CD4-positive, alpha-beta memory T cell (primary cell): Measurements from ENCODE around the gene RFNG. TPM values are rescaled to one million over a fixed set of nuclear protein-coding genes. Genes with fewer than 3 reads are reported as not detected.

ENCODE experiments used
- CTCF ChIA-PET: fragments of 350-600 bp; sonication (Branson Sonifier 250); formaldehyde crosslinking; loops from one replicate; lab custom pipeline; 2021; ENCODE audit warnings: inconsistent platforms; ENCODE audit not compliant: partially characterized antibody; lab: Charles Lee
- POLR2A ChIA-PET: fragments of 350-600 bp; sonication (Branson Sonifier 250); formaldehyde crosslinking; loops from one replicate; lab custom pipeline; 2021; ENCODE audit not compliant: partially characterized antibody; lab: Charles Lee
- DNase-seq, 5 donors: peaks; one replicate each; pipeline versions ENCODE4 v3.0.0 to v3.0.0-alpha.2; 2020 to 2022; ENCODE audit warnings: mixed read lengths in 1 of 5
- H3K27ac ChIP-seq: one replicate; pipeline ENCODE4 v1.7.0; 2013; ENCODE audit warnings: low read depth, low read length
- H3K27me3 ChIP-seq: 2 replicates; pipeline ENCODE4 v1.7.0; 2013; ENCODE audit warnings: mild to moderate bottlenecking, low read length, moderate library complexity; ENCODE audit not compliant: insufficient read depth
- H3K36me3 ChIP-seq: 2 replicates; pipeline ENCODE4 v1.7.0; 2013; ENCODE audit warnings: mild to moderate bottlenecking, low read length, moderate library complexity; ENCODE audit not compliant: insufficient read depth
- H3K4me1 ChIP-seq: 2 replicates; pipeline ENCODE4 v1.7.0; 2013; ENCODE audit warnings: mild to moderate bottlenecking, low read length, moderate library complexity; ENCODE audit not compliant: insufficient read depth
- H3K4me3 ChIP-seq, 2 donors: one replicate each; pipeline ENCODE4 v1.7.0; 2013; ENCODE audit warnings: low read length in 2 of 2, mild to moderate bottlenecking in 1 of 2
- H3K9me3 ChIP-seq, 2 donors: one replicate each; pipeline ENCODE4 v1.7.0; 2013; ENCODE audit warnings: low read length in 2 of 2, control low read depth in 1 of 2; ENCODE audit not compliant: control insufficient read depth in 1 of 2
- H3K27ac Mint-ChIP-seq, 7 donors: one replicate each; pipeline ENCODE4 v1.8.0; 2020 to 2021; ENCODE audit warnings: mixed read lengths in 7 of 7, mild to moderate bottlenecking in 6 of 7, inconsistent platforms in 3 of 7, moderate library complexity in 3 of 7
- H3K27me3 Mint-ChIP-seq, 2 donors: one replicate each; pipeline ENCODE4 v1.8.0; 2020 to 2021; ENCODE audit warnings: mixed read lengths in 2 of 2
- H3K36me3 Mint-ChIP-seq, 2 donors: one replicate each; pipeline ENCODE4 v1.8.0; 2020 to 2021; ENCODE audit warnings: mixed read lengths in 2 of 2, inconsistent platforms in 1 of 2, mild to moderate bottlenecking in 1 of 2
- H3K4me1 Mint-ChIP-seq, 4 donors: one replicate each; pipeline ENCODE4 v1.8.0; 2020 to 2021; ENCODE audit warnings: mixed read lengths in 4 of 4, mild to moderate bottlenecking in 1 of 4
- H3K4me3 Mint-ChIP-seq, 8 donors: one replicate each; pipeline ENCODE4 v1.8.0; 2020 to 2021; ENCODE audit warnings: mixed read lengths in 8 of 8, mild to moderate bottlenecking in 7 of 8, moderate library complexity in 6 of 8, inconsistent platforms in 3 of 8
- H3K9me3 Mint-ChIP-seq, 8 donors: one replicate each; pipeline ENCODE4 v1.8.0; 2020 to 2021; ENCODE audit warnings: mixed read lengths in 8 of 8, mild to moderate bottlenecking in 5 of 8, inconsistent platforms in 3 of 8, moderate library complexity in 1 of 8
- intact Hi-C: fragments of 100-400 bp; cut with micrococcal nuclease; formaldehyde crosslinking; loops from one replicate; pipeline ENCODE4 v1.15.1; 2023
- polyA plus RNA-seq, 2 donors: library from polyadenylated mRNA; unstranded; fragments of 300-500 nt; fragmentation: Illumina TruSeq; gene quantifications; one replicate each; pipeline ENCODE4 v1.2.3, GENCODE V29; 2021
- total RNA-seq, 2 experiments: library from RNA; stranded (reverse); gene quantifications; one replicate each; pipeline ENCODE4 v1.2.3, GENCODE V29; 2021

The RFNG gene
- total and polyA plus RNA-seq, 4 experiments from 2014 or later = 6.2 to 44.0 (median 22.9) TPM

DNA sequence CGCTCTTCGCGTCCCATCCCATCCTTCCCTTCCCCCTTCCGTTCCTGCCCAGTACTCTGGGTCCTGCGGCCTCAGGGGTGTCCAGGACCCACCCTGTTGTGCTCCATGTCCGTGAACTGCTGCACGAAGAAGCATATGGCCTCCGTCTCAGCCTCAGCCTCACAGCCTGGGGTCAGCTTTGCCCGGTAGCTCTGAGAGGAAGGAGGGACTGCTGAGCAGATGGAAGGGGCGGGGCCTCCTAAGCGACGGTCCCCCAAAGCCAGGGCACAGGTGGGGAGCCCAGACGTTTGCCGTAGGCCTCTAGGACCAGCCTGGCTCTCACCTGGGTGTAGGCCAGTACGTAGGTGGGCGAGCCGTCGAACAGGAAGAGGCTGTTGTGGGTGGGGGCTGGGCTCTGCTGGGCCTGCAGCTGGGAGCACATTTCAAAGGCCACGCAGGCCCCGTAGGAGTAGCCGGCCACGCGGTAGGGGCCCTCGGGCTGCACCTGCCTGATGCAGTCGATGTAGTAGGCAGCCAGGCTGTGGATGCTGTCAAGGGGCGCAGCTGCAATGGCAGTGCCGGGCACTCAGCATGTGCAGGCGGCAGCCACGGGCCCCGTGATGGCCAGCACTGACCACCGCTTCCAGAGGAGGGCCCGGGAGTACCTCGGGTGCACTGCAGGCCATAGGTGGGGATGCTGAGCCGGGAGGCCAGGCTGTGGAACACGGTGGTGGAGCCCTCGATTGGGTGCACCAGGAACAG, 28.6 kb upstream of the RFNG start:
- Mint-ChIP-seq H3K27me3 (no peaks in the 10 kb centered on the region), H3K9me3 (peaks cover 0 to 4% (median 0%) of the 10 kb centered on the region in 8 donors), H3K4me1 (no peaks in the 10 kb centered on the region), H3K4me3 (no peak overlapping the region), H3K36me3 (peaks cover 7 to 15% of the 10 kb centered on the region in 2 donors), H3K27ac (peak overlapping the region in 1 of 7 donors; percentile 46)
- Histone ChIP-seq H3K27me3 (no peaks in the 10 kb centered on the region), H3K4me1 (no peaks in the 10 kb centered on the region), H3K4me3 (no peak overlapping the region), H3K36me3 (peaks cover 21% of the 10 kb centered on the region), H3K9me3 (no peaks in the 10 kb centered on the region), H3K27ac (no peak overlapping the region)
- intact Hi-C loops = no loop called here
- no peak for DNase-seq
- CTCF ChIA-PET = no interaction called here
- POLR2A ChIA-PET = interaction anchor here (1.1 kb wide), 1 partner anchor 15 kb away, joined by 3 read pairs; the partner anchor contains the start of gene DUS1L

DNA sequence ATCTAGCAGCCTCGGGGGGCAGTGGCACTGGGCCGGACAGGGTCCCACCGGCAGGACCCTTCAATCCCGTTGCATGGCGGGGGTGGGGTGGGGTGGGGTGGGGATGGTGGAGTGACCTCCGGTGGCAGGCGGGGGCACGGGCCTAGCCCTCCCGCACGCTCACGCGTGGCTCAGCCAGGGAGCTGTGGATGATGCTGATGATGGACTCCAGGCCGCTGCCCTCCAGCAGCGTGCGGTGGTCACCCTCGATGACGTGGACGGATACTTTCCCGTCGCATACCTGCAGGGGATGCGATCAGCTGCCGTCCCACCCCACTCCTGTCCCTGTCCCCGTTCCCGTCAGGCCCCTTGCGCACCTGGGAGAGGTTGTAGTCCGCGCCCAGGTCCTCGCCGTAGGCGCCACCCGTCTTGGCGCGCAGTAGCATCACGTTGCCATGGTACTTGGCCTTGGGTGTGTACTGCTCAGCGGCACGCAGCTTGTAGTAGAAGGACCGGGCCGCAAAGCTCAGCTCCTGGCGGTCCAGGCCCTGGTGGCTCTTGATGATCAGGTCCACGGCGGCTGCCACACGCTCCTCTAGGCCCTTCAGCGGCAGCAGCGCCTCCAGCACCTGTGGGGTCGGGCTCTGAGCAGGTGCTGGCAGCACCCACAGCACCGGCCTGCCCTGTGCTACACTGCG, 27.5 kb upstream of the RFNG start:
- no peaks in the 10 kb centered on the region for H3K27me3 Mint-ChIP-seq
- peak overlapping the region in 1 of 7 donors; percentile 46 for H3K27ac Mint-ChIP-seq
- Histone ChIP-seq H3K9me3 (no peaks in the 10 kb centered on the region), H3K4me3 (no peak overlapping the region), H3K27ac (no peak overlapping the region), H3K27me3 (no peaks in the 10 kb centered on the region), H3K4me1 (no peaks in the 10 kb centered on the region), H3K36me3 (peaks cover 20% of the 10 kb centered on the region)
- CTCF ChIA-PET = no interaction called here
- peaks cover 0 to 4% (median 0%) of the 10 kb centered on the region in 8 donors for H3K9me3 Mint-ChIP-seq
- H3K36me3 Mint-ChIP-seq = peaks cover 7 to 11% of the 10 kb centered on the region in 2 donors
- intact Hi-C loops = no loop called here
- POLR2A ChIA-PET = no interaction called here
- H3K4me3 Mint-ChIP-seq = no peak overlapping the region
- H3K4me1 Mint-ChIP-seq = no peaks in the 10 kb centered on the region
- no peak for DNase-seq

DNA sequence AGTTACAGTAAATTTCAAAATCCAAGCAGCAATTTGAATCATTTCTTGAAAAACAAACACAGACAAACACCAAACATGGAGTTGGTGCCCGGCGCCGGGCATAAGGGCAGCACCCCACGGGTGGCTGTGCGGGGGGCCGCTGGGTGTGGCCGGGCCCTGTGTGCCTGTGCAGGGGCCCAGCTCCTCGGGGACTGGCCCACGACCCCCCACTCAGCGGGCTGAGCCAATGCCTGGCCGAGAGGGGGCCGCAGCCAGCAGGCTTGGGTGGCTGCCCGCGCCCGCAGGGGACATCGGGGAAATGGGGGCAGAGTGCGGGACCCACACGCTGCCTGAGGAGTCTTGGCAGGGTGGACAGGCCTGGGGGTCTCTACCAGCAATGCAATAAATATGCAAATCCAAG, 26.8 kb upstream of the RFNG start:
- Mint-ChIP-seq H3K36me3 (peaks cover 7 to 10% of the 10 kb centered on the region in 2 donors), H3K27ac (no peak overlapping the region), H3K9me3 (peaks cover 0 to 4% (median 0%) of the 10 kb centered on the region in 8 donors), H3K4me1 (no peaks in the 10 kb centered on the region), H3K27me3 (no peaks in the 10 kb centered on the region), H3K4me3 (no peak overlapping the region)
- CTCF ChIA-PET = no interaction called here
- POLR2A ChIA-PET = no interaction called here
- intact Hi-C loops = no loop called here
- Histone ChIP-seq H3K9me3 (no peaks in the 10 kb centered on the region), H3K36me3 (peaks cover 14% of the 10 kb centered on the region), H3K4me1 (no peaks in the 10 kb centered on the region), H3K4me3 (no peak overlapping the region), H3K27ac (no peak overlapping the region), H3K27me3 (no peaks in the 10 kb centered on the region)
- DNase-seq = no peak

DNA sequence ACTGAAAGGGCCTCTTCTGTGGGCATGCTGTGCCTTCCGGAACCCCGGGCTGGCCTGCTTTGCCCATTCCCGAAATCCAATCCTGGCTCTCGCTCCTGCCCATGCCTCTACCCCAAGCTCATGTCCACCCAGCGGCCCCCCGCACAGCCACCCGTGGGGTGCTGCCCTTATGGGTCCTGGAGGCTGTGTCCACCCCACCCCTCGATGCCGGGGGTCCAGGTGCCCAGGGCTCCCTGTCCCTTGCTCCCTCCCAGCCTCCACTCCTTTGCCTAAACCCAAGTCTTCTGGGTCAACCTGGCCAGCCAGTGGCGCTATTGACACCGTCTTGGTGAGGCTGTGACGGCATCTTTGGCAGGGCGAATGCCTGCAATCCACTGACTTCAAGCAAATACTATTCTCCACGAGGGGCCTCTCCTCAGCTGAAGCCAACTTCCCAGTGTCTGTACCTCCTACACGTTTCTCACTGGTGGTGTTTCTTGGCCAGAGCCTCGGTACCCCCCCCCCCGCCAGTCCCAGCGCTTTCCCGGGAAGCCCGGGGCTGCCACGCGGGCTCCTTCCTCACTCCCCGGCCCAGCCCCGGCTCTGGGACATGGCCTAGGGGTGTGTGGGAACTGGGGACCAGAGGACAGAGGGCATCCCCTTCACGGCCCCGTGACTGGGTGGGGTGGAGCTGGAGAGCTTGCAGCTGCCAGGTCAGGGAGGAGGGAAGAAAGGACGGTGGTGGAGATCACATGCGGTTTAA, 26.2 kb upstream of the RFNG start:
- Histone ChIP-seq H3K4me1 (no peaks in the 10 kb centered on the region), H3K36me3 (peaks cover 11% of the 10 kb centered on the region), H3K27ac (no peak overlapping the region), H3K9me3 (no peaks in the 10 kb centered on the region), H3K4me3 (no peak overlapping the region), H3K27me3 (no peaks in the 10 kb centered on the region)
- no peaks in the 10 kb centered on the region for H3K4me1 Mint-ChIP-seq
- peaks cover 0 to 4% (median 0%) of the 10 kb centered on the region in 8 donors for H3K9me3 Mint-ChIP-seq
- POLR2A ChIA-PET = interaction anchor here (0.8 kb wide), 1 partner anchor 20 kb away, joined by 3 read pairs; the partner anchor contains the start of gene FASN
- no peaks in the 10 kb centered on the region for H3K27me3 Mint-ChIP-seq
- peak overlapping the region in 1 of 7 donors; percentile 27 for H3K27ac Mint-ChIP-seq
- H3K36me3 Mint-ChIP-seq = peaks cover 3 to 6% of the 10 kb centered on the region in 2 donors
- intact Hi-C loops = no loop called here
- no peak for DNase-seq
- H3K4me3 Mint-ChIP-seq = no peak overlapping the region
- CTCF ChIA-PET = no interaction called here

DNA sequence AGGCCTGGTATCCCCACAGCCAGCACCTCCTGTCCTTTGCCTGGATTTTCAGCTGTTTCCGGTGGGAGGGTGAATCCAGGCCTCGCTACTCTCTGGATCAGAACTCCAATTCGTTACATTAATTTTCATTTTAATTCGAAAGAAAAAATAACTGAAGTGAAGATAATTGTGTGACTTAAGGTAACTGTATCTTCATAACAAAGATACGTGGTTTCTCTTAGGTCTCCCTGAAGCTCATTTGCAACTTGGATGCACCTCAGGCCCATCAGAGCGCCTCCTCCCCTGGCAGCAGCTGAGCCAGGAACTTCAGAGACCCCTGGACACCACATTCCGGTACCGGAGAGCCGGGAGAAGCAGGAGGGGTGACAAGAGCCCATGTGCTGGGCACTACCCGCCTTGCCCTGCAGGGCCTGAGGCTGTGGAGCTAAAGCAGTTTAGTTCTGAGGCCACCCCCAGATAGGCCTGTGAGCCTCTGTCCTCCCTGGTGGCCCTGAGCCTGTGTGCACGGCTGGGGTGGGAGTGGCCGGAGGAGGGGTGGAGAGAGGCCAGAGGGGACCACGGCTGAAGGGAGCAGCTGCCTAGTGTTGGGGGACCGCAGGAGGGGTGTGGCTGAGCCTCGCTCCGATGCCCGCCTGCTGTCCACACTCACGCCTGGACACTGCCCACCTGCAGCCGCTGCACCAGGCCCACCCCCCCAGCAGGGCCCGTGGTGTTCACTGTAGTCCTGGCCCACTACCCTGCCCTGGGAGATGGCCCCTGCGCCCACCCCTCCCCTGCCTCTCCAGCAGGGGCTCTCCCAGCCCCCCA, 25.4 kb upstream of the RFNG start:
- POLR2A ChIA-PET = interaction anchor here (0.8 kb wide), 1 partner anchor 21 kb away, joined by 3 read pairs; the partner anchor contains the start of gene FASN
- H3K9me3 Mint-ChIP-seq = peaks cover 0 to 4% (median 0%) of the 10 kb centered on the region in 8 donors

DNA sequence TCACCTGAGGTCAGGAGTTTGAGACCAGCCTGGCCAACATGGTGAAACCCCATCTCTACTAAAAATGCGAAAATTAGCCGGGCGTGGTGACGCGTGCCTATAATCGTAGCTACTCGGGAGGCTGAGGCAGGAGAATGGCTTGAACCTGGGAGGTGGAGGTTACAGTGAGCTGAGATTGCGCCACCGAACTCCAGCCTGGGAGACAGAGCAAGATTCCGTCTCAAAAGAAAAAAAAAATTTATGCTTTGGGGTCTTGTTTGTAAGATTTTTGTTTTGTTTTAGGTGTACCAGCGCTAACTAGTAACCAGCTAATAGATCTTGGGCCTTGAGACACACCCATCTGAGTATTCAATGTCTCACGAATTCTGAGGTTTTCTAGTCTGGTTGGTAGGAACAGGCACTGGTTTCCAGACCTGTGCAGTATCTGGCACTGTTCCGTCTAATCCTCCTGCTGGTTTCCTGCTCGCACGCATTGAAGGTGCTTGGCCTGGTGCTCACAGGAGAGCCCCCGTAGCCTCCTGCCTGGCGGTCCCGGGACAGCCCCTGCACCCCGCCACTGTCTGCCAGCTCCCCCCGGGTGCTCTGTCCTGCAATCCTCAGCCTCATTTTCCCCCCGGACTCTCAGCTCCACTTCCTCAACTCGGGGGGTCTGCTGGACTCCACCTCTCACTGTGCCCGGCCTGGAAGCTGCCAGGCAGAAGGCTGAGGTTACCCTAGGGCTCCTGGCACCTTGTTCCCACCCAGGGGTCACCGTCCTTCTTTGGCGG, 24.6 kb upstream of the RFNG start:
- H3K4me1 Mint-ChIP-seq = no peaks in the 10 kb centered on the region
- peaks cover 3 to 6% of the 10 kb centered on the region in 2 donors for H3K36me3 Mint-ChIP-seq
- H3K9me3 ChIP-seq = no peaks in the 10 kb centered on the region
- ChIA-PET CTCF (no interaction called here), POLR2A (no interaction called here)
- intact Hi-C loops = no loop called here
- H3K4me1 ChIP-seq = no peaks in the 10 kb centered on the region
- H3K36me3 ChIP-seq = peaks cover 6% of the 10 kb centered on the region
- peaks cover 0 to 4% (median 0%) of the 10 kb centered on the region in 8 donors for H3K9me3 Mint-ChIP-seq
- H3K27ac ChIP-seq = no peak overlapping the region
- H3K4me3 Mint-ChIP-seq = no peak overlapping the region
- H3K27me3 ChIP-seq = no peaks in the 10 kb centered on the region
- H3K4me3 ChIP-seq = no peak overlapping the region
- no peak for DNase-seq
- peak overlapping the region in 1 of 7 donors; percentile 30 for H3K27ac Mint-ChIP-seq
- H3K27me3 Mint-ChIP-seq = no peaks in the 10 kb centered on the region

More for the DNA sequence above, 25.4 kb upstream of the RFNG start:
- Histone ChIP-seq H3K4me1 (no peaks in the 10 kb centered on the region), H3K27ac (no peak overlapping the region), H3K27me3 (no peaks in the 10 kb centered on the region), H3K36me3 (peaks cover 10% of the 10 kb centered on the region), H3K9me3 (no peaks in the 10 kb centered on the region), H3K4me3 (no peak overlapping the region)
- Mint-ChIP-seq H3K27me3 (no peaks in the 10 kb centered on the region), H3K4me1 (no peaks in the 10 kb centered on the region), H3K27ac (peak overlapping the region in 1 of 7 donors; percentile 30), H3K36me3 (peaks cover 3 to 6% of the 10 kb centered on the region in 2 donors), H3K4me3 (no peak overlapping the region)
- DNase-seq = no peak
- intact Hi-C loops = no loop called here
- CTCF ChIA-PET = no interaction called here
